OCI-LY7 (cell line): ENCODE measurements around the gene SNX7. TPM values are rescaled to one million over a fixed set of nuclear protein-coding genes. Genes with fewer than 3 reads are reported as not detected.

Experiments used
- BruUV-seq: library from RNA; stranded (reverse); fragments of 400-500 nt; replicated peaks from 2 replicates; lab custom pipeline; 2021; lab: Mats Ljungman, UMichigan
- CTCF ChIA-PET: fragments of 300-600 bp; sonication (Branson Sonifier 250); formaldehyde crosslinking; loops from one replicate; lab custom pipeline; 2022; ENCODE audit warnings: antibody characterized with exemption; ENCODE audit not compliant: unreplicated experiment; lab: Charles Lee
- POLR2A ChIA-PET: fragments of 300-600 bp; sonication (Branson Sonifier 250); formaldehyde crosslinking; loops from one replicate; lab custom pipeline; 2022; ENCODE audit warnings: antibody characterized with exemption; lab: Charles Lee
- DNase-seq: peaks from one replicate; pipeline ENCODE4 v3.0.0-alpha.2; 2015; ENCODE audit warnings: low spot score
- H2AFZ ChIP-seq: fragments of 200-600 bp; sonication (generic), shearing (Covaris generic); 2 replicates; pipeline ENCODE4 v1.6.1; 2014; ENCODE audit warnings: mild to moderate bottlenecking, antibody characterized with exemption, low read length, moderate library complexity
- H3K27ac ChIP-seq: fragments of 200-600 bp; sonication (generic); 2 replicates; pipeline ENCODE4 v1.5.1; 2014; ENCODE audit warnings: mixed run types, low read depth, mild to moderate bottlenecking, moderate library complexity, low read length, inconsistent platforms; ENCODE audit not compliant: poor library complexity, severe bottlenecking
- H3K36me3 ChIP-seq: fragments of 200-600 bp; sonication (generic); 2 replicates; pipeline ENCODE4 v1.6.1; 2014; ENCODE audit warnings: mild to moderate bottlenecking, antibody characterized with exemption, low read length, moderate library complexity, mixed read lengths; ENCODE audit not compliant: insufficient read depth
- H3K4me1 ChIP-seq: fragments of 200-600 bp; sonication (generic); 2 replicates; pipeline ENCODE4 v1.5.1; 2014; ENCODE audit warnings: mild to moderate bottlenecking, low read length; ENCODE audit not compliant: insufficient read depth, poor library complexity, severe bottlenecking
- H3K4me2 ChIP-seq: fragments of 200-600 bp; sonication (generic); 2 replicates; pipeline ENCODE4 v1.6.1; 2014; ENCODE audit warnings: mild to moderate bottlenecking, low read length
- H3K4me3 ChIP-seq: fragments of 200-600 bp; sonication (generic); 2 replicates; pipeline ENCODE4 v1.5.1; 2014; ENCODE audit warnings: mild to moderate bottlenecking, low read depth, low read length; ENCODE audit not compliant: poor library complexity, severe bottlenecking
- H3K79me2 ChIP-seq: fragments of 200-600 bp; sonication (generic); 2 replicates; pipeline ENCODE4 v1.6.1; 2016; ENCODE audit warnings: low read depth, mild to moderate bottlenecking, low read length, moderate library complexity, mixed read lengths; ENCODE audit not compliant: insufficient read depth
- H3K9me2 ChIP-seq: fragments of 200-600 bp; sonication (generic); 2 replicates; pipeline ENCODE4 v1.6.1; 2016; ENCODE audit warnings: mild to moderate bottlenecking, low read length, mixed read lengths; ENCODE audit not compliant: insufficient read depth
- H3K9me3 ChIP-seq: fragments of 200-600 bp; sonication (generic); 2 replicates; pipeline ENCODE4 v1.6.1; 2014; ENCODE audit warnings: mild to moderate bottlenecking, mixed run types, low read length, mixed read lengths
- H4K20me1 ChIP-seq: fragments of 200-600 bp; sonication (generic); 2 replicates; pipeline ENCODE4 v1.6.1; 2014; ENCODE audit warnings: mild to moderate bottlenecking, antibody characterized with exemption, low read length, moderate library complexity, mixed read lengths; ENCODE audit not compliant: insufficient read depth
- EZH2phosphoT487 ChIP-seq: fragments of 200-600 bp; sonication (generic); IDR thresholded peaks from 2 replicates; pipeline ENCODE4 v1.6.1; 2018; ENCODE audit warnings: low read depth, borderline replicate concordance, mild to moderate bottlenecking, mixed run types, antibody characterized with exemption, low read length, moderate library complexity, mixed read lengths
- intact Hi-C: fragments of 100-400 bp; cut with micrococcal nuclease; formaldehyde crosslinking; loops from one replicate; pipeline ENCODE4 v1.10.0; 2022; ENCODE audit not compliant: unreplicated experiment
- total RNA-seq, 2 experiments: library from RNA; depleted of rRNA in 1 of 2; stranded (reverse); fragments of >200 nt in 1 of 2; shearing (Covaris generic) in 1 of 2; gene quantifications; 2 replicates each; pipeline ENCODE4 v1.2.3, GENCODE V29; 2014 to 2022
- TF ChIP-seq, protein P1 (sequence below): fragments of 200-600 bp; sonication (generic); conservative IDR thresholded peaks from 2 replicates; pipeline ENCODE4 v1.5.1; 2014; ENCODE audit warnings: mild to moderate bottlenecking, antibody characterized with exemption, low read length, moderate library complexity, mixed read lengths

The SNX7 gene
- total RNA-seq, 2 experiments from 2014 or later = not detected

DNA sequence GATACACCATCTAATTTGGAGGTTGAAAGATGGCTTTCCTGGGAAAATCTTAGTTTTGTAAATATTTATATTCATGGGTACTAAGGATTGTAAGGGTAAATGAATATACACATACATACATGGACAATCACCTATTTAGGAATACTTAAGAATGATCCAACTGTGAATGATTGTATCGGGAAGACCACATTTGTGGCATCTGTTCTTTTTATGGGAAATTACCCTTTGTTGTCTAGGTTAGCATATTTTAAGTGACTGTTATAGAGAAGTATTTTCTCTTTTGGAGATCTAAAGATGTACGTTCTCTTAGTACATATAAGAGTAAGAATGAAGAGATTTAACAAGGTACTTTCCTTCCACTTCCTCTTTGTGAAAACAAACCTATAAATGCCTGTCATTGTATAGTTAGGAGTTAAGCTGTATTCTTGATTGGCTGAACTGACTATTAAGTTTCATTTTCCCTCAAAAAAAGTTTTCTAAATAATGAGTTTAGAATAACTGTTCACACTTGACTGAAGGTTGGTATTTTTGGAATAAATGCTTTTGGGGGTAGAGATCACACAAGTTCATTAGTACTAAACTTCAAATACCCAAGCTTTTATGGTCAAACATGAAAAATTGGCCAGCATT is 26.7 kb downstream of the SNX7 start:
- Histone ChIP-seq H4K20me1 (no peaks in the 10 kb centered on the region), H3K4me2 (no peak overlapping the region), H3K9me2 (no peaks in the 10 kb centered on the region), H3K36me3 (no peaks in the 10 kb centered on the region), H3K4me3 (no peak overlapping the region), H3K4me1 (no peaks in the 10 kb centered on the region), H3K27ac (no peak overlapping the region), H3K9me3 (no peaks in the 10 kb centered on the region), H2AFZ (no peak overlapping the region), H3K79me2 (no peaks in the 10 kb centered on the region)
- TF ChIP-seq, protein P1, sequence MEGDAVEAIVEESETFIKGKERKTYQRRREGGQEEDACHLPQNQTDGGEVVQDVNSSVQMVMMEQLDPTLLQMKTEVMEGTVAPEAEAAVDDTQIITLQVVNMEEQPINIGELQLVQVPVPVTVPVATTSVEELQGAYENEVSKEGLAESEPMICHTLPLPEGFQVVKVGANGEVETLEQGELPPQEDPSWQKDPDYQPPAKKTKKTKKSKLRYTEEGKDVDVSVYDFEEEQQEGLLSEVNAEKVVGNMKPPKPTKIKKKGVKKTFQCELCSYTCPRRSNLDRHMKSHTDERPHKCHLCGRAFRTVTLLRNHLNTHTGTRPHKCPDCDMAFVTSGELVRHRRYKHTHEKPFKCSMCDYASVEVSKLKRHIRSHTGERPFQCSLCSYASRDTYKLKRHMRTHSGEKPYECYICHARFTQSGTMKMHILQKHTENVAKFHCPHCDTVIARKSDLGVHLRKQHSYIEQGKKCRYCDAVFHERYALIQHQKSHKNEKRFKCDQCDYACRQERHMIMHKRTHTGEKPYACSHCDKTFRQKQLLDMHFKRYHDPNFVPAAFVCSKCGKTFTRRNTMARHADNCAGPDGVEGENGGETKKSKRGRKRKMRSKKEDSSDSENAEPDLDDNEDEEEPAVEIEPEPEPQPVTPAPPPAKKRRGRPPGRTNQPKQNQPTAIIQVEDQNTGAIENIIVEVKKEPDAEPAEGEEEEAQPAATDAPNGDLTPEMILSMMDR = no peak
- TF ChIP-seq EZH2phosphoT487 = no peak
- CTCF ChIA-PET = no interaction called here
- intact Hi-C loops = no loop called here
- no peak for DNase-seq
- POLR2A ChIA-PET = no interaction called here
- no TSS peak for BruUV-seq

DNA sequence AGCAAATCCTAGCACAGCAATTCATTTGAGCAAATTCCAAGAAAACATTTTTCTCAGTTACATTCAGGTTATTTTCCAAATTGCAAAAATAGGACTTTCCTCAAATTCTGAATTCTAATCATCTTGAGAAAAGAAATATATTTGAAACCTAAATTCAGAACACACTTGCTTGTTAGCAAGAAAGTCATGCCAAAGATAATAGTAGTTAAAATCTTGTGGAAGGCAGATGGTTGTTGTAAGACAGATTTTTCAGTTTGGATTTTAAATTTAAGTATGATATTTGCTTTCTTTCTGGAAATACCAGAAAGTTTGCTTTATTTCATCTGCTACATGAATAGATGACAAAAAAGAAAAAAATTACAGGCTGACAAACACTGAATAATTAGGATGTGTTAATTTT is 29.1 kb downstream of the SNX7 start:
- TF ChIP-seq EZH2phosphoT487 = no peak
- TF ChIP-seq, protein P1 = no peak
- Histone ChIP-seq H2AFZ (no peak overlapping the region), H3K4me1 (no peaks in the 10 kb centered on the region), H4K20me1 (no peaks in the 10 kb centered on the region), H3K4me2 (no peak overlapping the region), H3K4me3 (no peak overlapping the region), H3K79me2 (no peaks in the 10 kb centered on the region), H3K36me3 (no peaks in the 10 kb centered on the region), H3K27ac (no peak overlapping the region), H3K9me2 (no peaks in the 10 kb centered on the region), H3K9me3 (no peaks in the 10 kb centered on the region)
- BruUV-seq = no TSS peak
- DNase-seq = no peak
- CTCF ChIA-PET = no interaction called here
- POLR2A ChIA-PET = no interaction called here
- intact Hi-C loops = no loop called here

DNA sequence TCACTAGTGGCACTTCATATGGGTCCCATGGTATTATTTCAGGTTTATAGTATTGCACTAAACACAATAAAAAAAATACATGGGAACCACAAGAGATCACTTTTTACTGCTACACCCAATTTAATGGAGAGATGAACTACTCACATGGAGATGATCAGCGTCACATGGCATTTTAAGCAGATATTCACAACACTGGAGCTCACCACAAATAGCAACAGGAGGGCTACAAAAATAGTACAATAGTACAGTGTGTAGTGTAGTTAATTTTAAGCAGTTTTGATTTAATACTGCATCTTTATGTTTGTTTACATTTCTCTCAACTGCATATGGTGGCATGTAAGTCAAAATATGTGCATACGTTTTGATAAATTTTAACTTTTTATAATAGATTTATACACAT is 31.0 kb downstream of the SNX7 start:
- no peak for TF ChIP-seq EZH2phosphoT487
- TF ChIP-seq, protein P1 = no peak
- no peak overlapping the region for H3K4me3 ChIP-seq
- no peaks in the 10 kb centered on the region for H4K20me1 ChIP-seq
- H3K4me2 ChIP-seq = no peak overlapping the region
- ChIA-PET POLR2A (no interaction called here), CTCF (no interaction called here)
- no peaks in the 10 kb centered on the region for H3K79me2 ChIP-seq
- intact Hi-C loops = no loop called here
- no peaks in the 10 kb centered on the region for H3K36me3 ChIP-seq
- no peak overlapping the region for H3K27ac ChIP-seq
- H2AFZ ChIP-seq = no peak overlapping the region
- no peaks in the 10 kb centered on the region for H3K9me2 ChIP-seq
- no peak for DNase-seq
- no peaks in the 10 kb centered on the region for H3K9me3 ChIP-seq
- BruUV-seq = no TSS peak
- H3K4me1 ChIP-seq = no peaks in the 10 kb centered on the region
